NCI-H69 (cell line): Measurements from ENCODE around the gene GSE1.

Source experiments
- DNase-seq: peaks from one replicate; lab custom pipeline; 2025; lab: John Stamatoyannopoulos, UW

GSE1 gene

GRCh38 chr16:85658504-85659326, 45.6 kb downstream of the GSE1 start:
- DNase-seq = no peak

- DNase-seq = no peak
These were observed 46.2 kb downstream of the GSE1 start for GRCh38 chr16:85659336-85659735.

- peak; percentile 49 for DNase-seq
These were observed 46.8 kb downstream of the GSE1 start for GRCh38 chr16:85659805-85660511.

- no peak for DNase-seq
These were observed 48.0 kb downstream of the GSE1 start for GRCh38 chr16:85660843-85661739.

- no peak for DNase-seq
These were observed 48.8 kb downstream of the GSE1 start for GRCh38 chr16:85661740-85662481.

DNA sequence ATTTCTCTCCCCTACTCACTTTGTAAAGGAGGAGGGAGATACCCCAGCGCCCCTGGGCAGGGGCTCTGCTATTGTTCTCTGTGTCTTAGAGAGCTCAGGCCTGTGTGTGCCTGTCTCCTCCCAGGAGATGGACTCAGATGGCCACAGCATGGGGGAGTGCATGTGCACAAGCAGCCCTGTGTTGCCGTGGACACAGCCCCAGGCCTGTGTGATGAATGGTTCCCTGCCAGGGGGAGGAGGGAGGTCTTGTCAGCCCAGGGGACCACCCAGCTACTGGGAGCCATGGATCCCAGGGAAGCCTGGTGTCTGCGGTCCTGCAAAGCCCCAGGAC, 49.3 kb downstream of the GSE1 start:
- DNase-seq = peak; percentile 54

- DNase-seq = no peak
These were observed 50.1 kb downstream of the GSE1 start for GRCh38 chr16:85662976-85663830.

- peak; percentile 24 for DNase-seq
These were observed 50.8 kb downstream of the GSE1 start for GRCh38 chr16:85663891-85664321.

- no peak for DNase-seq
These were observed 51.7 kb downstream of the GSE1 start for GRCh38 chr16:85664580-85665372.

GRCh38 chr16:85665373-85665740, 52.2 kb downstream of the GSE1 start:
- DNase-seq = no peak

DNA sequence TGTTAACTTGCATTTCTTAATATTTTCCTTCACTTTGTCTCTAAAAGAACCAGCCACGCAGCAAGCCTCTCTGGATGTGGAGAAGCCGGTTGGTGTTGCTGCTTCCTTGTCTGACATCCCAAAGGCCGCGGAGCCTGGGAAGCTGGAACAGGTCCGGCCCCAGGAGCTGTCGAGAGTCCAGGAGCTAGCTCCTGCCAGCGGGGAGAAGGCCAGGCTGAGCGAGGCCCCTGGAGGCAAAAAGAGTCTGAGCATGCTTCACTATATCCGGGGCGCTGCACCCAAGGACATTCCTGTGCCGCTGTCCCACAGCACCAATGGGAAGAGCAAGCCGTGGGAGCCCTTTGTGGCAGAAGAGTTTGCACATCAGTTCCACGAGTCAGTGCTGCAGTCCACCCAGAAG, 52.8 kb downstream of the GSE1 start:
- DNase-seq = no peak

DNA sequence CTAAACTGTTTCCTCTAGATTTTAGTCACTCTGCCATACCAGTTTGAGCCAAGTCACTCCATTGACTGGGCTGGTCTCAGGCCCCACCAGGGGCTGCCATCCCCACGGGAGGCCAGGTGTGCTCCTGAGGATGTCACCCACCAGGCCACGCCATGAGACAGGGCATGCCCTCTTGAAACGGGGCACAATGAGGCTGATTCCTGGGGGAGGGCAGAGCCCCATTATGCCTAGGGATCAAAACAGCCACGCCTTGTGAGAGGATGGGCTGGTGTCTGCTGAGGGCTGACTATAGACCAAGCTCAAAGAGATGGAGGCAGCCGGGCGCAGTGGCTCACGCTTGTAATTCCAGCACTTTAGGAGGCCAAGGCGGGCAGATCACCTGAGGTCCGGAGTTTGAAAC, 54.1 kb downstream of the GSE1 start:
- DNase-seq = no peak

GRCh38 chr16:85667841-85668413, 54.8 kb downstream of the GSE1 start:
- DNase-seq = no peak

GRCh38 chr16:85668676-85669424, 55.7 kb downstream of the GSE1 start:
- no peak for DNase-seq

DNA sequence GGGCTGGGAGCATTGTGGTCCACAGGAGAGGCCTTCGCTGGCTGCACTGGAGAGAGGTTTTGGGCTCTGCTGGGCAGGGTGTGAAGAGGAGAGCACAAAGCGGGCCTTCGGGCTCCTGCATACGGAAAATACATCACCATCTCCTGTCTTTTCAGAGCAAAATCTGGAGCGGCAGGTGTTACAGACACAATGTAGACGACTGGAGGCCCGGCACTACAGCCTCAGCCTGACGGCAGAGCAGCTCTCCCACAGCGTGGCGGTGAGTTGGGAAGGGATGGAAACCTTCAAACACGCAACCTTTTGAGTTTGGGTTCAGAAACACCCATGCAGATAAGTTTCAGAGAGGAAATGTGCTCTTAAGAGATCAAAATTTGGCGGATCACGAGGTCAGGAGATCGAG, 57.7 kb downstream of the GSE1 start:
- DNase-seq = no peak

DNA sequence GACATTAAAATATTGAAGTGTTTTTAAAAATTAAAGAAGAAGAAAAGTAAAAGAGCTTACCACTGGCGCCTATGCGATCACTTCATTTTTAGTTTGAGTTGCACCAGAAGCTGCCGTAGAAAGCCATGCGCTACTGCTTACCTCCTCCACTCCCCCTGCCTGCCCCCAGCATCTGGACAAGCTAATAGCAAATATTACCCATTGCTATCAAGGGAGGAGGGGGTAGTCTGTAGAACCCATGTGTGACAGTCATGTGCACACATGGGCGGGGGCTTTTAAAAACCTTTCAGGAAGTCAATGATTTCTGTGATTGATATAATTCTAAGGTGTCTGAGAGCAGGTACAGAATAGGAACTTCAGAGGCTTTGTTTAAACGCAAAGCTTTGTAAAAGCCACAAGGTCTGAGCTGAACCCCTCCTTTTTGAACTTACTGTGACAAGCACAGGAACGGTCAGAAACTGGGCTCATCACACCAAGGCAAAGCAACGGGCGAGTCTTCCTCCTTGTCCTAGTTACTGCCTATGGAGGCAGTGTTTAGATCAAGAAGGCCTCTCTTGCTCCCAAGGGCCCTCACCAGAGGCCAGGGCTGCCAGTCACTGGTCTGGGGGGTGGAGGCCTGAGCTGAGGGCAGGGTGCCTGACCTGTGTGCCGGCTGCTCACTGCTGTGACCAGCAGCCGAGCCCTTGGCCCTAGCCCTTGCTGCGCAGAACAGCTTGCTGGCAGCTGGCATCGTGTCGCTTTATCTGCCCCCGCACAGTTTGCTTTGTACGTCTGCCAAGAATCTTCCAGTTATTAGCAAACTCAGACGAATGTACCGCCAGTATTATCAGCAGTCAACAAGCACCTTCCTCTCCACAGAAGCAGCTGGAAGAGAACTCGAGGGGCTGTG, 60.7 kb downstream of the GSE1 start:
- DNase-seq = peak; percentile 80

DNA sequence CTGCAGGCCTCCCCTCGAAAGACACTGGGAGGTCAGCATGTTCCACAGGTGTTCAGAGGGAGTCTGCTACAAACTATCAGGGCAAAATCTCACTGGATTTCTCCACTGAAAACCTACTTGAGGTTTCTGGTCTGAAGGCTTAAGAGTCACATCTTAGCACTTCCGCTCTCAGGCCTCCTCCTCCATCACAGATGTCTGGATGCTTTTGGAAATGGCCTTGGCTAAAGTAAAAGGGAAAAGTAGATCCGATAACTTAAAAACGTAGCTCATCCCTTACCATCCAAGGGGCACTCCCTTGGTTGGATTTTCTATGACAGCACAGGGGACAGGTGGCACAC, 61.3 kb downstream of the GSE1 start:
- peak; percentile 41 for DNase-seq

GRCh38 chr16:85674828-85675227, 61.7 kb downstream of the GSE1 start:
- DNase-seq = no peak
